SKM-1 treated with dmso at 0.1 percent for 144 hours (cell line): Measurements from ENCODE around the gene ZDHHC11B.
"Not testable (repeated sequence)": the region's sequence is repeated elsewhere in the genome, so short reads cannot be mapped to it uniquely, and the experiment has no call there.

Experiments used
- DNase-seq: peaks from one replicate; lab custom pipeline; 2025; ENCODE audit not compliant: unreplicated experiment; lab: John Stamatoyannopoulos, UW

ZDHHC11B gene

DNA sequence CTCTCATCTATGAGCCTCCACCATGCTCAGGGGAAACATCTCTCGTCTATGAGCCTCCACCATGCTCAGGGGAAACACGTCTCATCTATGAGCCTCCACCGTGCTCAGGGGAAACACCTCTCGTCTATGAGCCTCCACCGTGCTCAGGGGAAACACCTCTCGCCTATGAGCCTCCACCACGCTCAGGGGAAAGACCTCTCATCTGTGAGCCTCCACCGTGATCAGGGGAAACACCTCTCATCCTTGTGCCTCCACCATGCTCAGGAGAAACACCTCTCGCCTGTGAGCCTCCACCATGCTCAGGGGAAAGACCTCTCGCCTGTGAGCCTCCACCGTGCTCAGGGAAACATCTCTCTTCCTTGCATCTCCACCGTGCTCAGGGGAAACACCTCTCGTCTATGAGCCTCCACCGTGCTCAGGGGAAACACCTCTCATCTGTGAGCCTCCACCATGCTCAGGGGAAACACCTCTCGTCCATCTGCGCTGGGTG, 30.3 kb downstream of the ZDHHC11B start:
- not testable (repeated sequence) for DNase-seq

DNA sequence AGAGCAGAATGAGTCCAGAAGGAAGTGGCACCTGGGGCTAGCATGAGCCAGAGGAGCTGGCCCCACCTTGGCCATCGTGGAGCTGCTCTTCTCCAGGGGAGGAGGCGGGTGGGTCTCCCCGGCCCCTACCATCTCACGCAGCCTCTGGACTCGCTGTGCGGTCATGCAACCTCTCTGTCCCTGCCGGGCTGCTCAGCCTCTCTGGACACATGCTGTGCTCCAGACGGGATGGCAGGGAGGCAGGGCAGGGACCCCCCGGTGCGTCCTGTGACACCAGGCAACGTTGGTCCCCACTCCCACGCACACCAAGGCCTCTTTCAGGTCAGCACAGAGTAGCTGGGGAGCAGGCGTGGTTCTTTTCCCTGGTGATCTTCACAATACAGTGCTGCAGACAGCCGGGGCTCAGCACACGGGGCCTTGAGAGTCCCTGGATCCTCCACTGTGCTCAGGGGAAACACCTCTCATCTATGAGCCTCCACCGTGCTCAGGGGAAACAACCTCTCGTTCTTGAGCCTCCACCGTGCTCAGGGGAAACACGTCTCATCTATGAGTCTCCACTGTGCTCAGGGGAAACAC, 30.9 kb downstream of the ZDHHC11B start:
- not testable (repeated sequence) for DNase-seq

DNA sequence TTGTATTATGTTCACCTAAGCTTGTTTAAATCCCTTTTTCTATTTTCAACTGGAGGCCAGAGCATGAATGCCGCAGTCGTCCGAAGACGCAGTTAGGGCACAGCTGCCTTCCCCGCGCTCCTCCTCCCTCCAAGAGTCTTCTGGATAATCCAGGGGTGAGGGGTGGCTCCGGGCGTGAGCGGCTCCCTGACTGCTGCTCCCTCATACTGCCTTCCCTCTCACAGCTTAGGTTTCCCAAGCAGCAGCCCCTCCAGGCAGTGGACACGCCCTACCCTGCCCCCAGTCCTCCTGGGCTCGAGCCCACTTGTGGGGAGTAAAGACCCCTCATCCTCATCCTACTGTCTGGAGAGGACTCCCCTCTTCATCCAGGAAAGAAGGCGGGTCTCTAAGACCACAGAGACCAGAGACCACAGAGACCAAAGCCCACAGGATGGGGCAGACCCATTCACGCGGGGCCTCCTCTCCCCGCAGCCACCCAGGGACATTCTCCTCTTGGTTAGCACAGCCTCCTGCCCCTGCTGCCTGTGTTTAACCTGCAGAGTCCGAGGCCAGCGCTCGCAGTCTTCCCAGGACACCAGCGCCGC, 31.9 kb downstream of the ZDHHC11B start:
- not testable (repeated sequence) for DNase-seq

DNA sequence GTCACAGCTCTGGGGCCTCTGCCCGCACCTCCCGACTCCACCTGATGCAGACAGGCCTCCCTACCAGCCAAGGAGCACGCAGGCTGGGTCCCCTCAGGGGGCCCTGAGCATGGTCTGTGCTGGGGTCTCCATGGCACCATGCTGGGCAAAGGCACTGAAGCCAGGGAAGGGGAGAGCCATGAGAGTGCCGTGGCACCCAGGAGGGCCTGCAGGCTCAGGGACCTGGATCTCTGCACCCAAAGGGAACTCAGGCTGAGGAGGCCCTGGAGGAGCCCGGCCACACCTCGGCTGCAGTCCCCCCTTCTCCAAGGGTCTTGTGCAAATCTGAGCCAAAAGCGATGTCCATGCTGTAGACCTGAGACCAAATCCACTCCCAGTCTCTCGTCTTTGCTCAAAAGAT, 32.5 kb downstream of the ZDHHC11B start:
- not testable (repeated sequence) for DNase-seq

DNA sequence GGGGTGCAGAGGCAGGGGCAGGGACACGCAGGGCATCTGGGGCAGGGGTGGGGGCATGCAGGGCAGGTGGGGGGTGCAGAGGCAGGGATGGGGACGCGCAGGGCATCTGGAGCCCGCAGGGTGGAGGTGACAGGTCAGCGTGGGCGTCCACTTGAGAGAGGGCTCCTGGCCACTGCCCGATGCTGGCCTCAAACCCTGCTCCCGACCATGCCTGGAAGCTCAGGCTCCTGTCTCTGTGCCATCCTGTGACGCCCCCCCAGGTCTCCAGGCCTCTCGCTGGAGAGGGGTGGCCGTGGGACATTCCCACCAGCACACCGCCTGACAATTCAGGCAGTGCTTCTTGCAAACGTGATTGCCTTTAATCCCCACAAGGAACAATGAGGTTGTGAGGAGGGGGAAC, 33.0 kb downstream of the ZDHHC11B start:
- no peak for DNase-seq

DNA sequence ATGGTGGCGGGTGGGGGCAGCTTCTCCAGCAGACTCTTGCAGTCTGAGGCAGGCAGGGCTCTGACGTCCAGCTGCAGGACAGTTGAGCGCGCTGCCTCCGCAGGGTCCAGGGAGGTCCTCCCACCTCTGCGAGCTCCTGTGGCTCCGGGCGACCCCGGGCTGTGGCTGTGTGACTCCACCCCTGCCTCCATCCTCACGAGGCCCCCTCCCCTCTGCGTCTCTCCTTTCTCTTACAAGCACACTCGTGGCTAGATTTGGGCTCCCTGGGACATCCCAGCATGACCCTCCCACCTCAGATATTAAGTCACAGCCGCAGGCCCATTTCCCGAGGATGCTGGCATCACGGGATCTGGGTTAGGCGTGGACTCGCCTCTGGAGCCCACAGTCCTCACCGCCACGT, 34.3 kb downstream of the ZDHHC11B start:
- not testable (repeated sequence) for DNase-seq

DNA sequence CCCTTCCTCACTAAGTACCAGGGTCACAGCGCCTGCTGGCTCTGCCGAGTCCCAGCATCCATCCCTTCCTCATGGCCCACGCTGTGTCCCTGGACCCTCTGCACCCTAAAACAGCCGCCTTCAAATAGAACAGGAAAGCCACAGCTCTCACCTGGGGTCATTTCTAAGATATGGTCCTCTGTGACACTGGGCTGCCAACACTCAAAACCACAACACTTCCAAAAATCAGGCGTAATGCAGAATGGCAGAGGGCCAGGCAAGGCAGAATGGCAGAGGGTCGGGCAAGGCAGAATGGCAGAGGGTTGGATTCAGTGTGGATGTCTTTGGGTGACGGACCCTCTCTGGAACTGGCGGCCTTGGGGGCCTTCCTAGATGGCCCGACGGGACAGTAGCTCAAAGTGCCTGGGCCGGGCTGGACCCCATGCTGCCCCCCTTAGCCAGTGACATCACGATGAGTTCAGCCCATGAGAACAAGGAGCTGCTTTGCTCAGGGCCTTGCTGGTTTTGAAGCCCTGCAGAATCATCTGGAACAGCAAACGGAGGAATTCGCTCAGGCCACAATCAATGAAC, 35.3 kb downstream of the ZDHHC11B start:
- DNase-seq = no peak

DNA sequence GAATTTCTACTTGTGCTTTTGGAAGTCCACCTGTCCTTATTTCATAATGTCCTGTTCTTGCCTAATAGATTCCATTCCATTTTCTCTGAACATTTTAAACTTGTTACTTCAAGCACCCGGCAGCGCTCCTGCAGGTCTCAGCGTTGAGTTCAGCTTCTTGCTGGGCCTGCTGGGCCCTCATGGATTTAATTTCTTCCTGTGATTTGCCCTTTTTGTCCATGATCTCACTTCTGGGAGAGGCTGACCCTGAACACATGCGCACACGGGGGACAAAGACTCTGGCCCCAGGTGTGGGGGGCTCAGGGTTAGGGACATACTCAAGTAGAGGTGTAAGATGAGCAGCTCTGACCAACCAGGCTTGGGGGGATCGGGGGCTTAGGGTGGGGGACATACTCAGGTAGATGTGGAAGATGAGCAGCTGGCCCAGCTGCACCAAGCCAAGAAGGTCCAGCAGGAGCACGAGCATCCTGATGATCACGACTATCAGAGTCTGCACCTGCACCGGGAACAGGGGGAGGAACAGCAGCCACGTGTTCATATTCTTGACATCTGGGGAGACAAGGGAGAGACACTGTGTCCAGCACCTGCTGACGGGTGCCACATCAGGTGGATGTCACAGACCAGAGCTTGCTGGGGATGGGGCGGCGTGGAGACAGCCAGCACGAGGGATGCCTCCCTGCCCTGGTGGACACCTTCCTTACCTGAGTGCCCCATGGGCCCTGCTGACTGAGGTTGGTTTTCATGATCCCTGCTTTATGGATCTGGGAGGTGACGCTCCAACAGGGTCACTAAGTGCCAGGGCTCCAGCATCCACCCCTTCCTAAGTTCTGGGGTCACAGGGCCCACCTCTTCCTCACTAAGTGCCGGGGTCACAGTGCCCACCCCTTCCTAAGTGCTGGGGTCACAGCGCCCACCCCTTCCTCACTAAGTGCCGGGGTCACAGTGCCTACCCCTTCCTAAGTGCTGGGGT, 36.2 kb downstream of the ZDHHC11B start:
- DNase-seq = not testable (repeated sequence)

DNA sequence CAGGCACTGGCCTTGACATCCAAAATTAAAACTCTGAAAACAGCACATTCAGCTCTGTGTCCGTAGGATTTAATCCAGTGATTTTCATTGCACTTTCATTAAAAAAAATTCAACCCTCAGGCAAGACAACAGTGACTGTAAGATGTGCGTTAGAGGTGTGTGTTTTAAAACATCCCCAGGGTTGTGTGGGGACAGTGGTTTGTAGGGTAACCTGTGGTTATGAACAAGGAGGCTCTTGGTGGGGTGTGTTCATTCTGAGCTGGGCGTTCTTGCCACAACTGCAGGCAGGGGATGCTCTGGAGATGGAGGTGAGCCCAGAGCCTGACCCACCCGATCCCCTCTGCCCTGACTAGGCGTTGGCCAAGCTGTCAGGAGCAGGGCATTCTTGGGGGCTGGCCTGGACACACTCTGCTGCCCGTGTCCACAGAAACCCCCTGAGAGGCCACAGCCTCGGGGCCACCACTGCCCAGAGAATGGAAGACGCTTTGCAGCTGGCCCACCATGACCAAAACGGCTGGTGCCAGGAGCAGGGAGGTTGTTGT, 37.2 kb downstream of the ZDHHC11B start:
- DNase-seq = not testable (repeated sequence)

DNA sequence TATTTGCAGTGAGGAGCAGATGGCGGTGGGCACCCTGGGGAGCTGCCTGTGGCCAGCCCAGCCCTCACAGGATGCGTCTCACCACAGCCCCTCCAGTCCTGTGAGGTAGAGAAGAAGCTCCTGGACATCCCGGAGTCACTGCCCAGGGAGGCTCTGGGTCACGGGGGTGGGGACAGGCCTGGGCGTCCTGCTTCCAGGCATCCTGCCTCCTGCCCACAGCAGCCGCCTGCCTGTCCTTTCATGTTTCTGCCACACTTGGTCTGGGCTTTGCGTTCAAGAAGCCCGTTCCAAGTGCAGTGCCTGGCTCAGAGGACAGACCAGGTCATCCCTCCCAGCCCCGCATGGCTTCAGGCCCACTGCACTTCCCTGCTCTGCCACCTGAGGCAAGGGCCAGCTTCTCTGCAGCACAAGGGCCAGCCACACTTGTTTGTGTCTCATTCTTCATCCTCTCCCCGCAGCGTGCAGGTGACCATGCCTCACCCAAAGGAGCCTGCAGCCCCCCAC, 38.2 kb downstream of the ZDHHC11B start:
- DNase-seq = no peak

DNA sequence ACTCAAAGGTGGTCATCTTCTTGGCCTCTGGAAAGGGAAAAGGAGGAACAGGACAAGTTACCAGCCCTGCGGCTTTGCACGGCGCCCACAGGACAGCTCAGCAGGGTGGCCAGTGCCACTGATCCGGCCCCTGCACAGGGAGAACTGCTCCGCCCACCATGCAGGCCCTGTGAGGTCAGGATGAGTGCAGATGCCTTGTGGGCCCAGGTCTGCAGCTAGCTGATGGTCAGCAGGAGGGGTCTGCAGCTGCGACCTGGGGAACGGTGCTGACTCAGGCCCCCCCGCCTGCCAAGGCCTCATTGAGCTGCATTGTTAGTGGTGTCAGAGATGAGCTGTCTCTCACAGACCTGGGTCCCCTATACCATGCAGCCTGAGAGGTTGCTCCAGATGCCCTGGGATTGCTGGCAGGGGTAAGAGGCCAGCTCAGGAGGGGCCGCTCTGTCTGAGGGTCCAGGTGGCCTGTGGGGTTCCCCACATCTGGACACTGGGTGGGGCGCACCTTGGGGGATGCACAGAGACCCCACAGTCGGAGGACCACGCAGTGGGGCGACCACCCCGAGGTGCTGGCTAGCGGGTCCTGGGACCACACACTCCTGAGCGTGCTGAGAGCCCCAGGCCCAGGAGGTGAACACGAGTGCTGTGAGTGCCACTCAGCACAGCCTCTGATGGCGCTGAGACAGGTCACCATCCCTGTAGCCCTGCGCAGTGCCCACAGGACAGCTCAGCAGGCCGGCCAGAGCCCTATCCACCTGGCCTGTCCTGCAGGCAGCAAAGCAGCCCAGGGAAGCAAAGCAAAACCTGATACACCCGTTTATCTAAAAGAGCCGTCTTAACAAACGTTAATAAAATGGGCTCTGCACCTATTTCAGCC, 39.0 kb downstream of the ZDHHC11B start:
- not testable (repeated sequence) for DNase-seq

DNA sequence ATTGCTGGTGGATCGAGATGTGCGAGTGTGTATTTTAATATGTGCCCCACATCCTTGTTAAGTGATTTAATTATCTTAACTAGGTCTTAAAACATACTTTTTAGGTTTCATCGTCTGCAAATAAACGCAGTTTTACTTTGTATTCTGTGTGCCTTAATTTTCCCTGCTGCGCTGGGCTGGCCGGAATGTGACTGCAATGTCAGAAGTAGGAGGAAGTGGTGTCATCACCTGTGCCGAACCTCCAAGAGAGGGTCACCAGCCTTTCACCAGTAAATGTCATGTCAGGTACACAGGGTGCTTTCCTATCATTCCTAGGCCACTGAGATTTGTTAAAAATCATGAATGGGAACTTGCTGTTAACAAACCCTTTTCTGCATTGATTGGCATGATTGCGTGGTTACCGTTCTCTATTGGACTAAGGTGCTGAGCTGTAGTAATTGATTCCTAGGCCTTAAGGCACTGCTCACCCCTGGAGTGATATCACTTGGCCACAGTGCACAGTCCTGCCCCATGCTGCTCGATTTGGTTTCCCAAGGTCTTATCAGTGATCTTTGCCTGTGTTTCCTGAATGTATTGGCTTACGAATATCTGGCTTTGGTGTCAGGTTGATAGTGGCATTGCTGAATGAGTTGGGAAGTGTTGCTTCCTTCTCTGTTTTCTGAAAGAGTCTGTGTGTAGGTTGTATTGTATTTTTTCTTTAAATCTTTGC, 40.7 kb downstream of the ZDHHC11B start:
- DNase-seq = not testable (repeated sequence)

DNA sequence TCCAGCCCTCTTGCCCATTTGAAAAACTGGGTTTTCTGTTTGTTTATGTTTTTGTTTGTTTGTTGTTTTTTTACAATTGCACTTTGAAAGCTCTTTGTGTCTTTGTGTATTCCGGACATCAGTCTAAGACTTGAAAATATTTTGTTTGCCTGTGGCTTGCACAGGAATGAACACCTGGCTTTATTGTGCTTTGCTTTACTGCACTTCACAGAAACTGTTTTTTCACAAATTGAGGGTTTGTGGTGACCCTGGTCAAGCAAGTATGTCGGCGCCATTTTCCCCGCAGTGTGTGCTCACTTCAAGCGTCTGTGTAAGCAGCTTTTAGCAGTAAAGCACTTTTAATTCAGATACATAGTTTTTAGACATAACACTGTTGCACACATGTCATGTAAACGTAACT, 42.3 kb downstream of the ZDHHC11B start:
- not testable (repeated sequence) for DNase-seq

DNA sequence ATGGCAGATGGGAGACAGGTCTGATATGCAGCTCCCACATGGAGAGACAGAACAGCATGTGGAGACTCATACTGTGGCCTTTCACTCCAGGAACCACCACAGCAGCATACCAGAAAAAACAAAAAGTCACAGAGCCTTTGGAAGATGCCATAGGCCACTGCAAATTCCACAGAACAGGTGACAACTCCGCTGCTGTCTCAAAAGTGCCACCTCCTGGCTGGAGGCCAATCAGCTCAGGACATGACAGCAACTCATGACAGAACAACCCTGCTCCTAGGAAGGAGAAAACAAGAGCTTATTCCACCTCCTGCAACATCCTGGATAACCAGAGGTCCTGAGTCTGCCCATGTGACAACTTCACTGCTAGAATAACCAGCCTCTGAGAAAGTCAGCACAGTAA, 50.4 kb downstream of the ZDHHC11B start:
- DNase-seq = not testable (repeated sequence)

DNA sequence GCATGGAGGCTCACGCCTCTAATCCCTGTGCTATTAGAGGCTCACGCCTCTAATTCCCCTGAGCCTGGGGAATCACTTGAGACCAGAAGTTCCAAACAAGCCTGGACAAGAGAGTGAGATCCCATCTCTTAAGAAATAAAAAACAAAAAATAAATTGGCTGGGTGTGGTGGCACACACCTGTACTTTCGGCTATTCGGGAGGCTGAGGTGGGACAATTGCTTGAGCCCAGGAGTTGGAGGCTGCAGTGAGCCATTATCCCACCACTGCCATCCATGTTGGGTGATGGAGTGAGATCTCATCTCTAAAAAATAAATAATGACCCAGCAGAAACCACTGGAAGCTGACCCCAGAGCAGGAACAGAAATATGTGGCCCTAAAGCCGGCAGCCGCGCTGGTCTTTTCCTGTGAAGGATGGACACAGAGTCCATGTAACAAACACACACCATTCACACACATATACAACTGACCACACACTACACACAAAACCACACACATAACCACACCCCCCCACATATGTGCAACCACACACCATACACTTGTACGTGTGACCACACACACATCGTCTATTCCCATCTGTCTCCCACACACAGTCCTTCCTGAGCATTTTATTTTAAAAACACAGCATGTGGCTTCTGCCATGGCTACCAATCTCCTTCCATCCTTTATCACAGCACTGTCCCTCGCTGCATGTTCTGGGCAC, 51.6 kb downstream of the ZDHHC11B start:
- not testable (repeated sequence) for DNase-seq

DNA sequence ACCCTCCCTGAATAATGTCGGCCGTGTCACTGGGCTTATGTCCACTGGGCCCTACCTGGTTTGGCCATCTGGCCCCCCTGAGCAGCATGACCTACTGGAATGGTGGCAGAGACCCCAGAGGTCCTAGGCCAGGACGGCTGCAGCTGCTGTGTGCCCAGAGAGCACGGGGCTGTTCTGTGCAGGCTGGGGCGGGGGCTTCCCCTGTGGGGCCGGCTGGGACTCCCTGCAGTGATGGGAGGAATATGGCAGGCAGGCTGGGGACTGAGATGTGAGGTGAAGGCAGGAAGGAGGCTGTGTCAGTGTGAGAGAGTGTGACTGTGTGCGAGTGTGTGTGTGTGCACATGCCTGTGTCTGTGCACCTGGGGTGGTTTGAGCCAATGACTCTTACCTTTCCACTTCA, 55.3 kb downstream of the ZDHHC11B start:
- DNase-seq = not testable (repeated sequence)

DNA sequence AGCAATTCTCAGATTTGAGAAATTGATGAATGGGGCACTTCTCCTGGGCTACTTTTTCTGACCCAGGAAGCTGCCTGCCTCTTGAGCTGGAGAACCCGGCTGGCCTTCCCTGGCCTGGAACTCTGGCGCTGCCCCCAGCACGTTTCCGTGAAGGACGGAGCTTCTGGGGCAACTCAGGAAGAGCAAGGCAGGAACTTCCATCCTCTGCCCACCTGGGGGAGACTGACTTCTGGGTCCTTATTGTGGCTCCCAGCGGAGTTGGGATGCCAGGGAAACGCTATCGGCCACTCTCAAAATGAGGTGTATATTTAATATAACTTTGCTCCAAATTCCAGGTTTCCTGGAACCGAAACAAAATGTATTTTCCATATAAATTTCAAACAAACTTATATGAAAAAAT, 57.4 kb downstream of the ZDHHC11B start:
- not testable (repeated sequence) for DNase-seq

DNA sequence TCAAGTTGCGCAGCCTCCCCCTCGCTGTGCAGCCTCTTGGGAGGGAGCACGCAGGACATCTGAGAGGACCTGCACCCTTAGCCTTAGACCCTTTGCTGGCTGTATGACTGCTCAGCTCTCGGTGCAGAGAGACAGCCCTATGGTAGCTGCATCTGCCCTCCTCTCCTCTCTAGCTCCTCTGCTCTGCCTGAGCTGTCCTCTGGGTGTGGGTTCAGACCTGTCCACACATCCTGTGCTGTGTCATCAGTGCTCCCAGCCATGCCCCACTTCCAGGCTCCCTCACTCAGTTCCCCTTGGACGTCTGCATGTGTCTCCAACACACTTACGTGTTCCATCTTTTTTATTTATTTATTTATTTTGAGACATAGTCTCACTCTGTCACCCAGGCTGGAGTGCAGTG, 60.7 kb downstream of the ZDHHC11B start:
- DNase-seq = not testable (repeated sequence)

DNA sequence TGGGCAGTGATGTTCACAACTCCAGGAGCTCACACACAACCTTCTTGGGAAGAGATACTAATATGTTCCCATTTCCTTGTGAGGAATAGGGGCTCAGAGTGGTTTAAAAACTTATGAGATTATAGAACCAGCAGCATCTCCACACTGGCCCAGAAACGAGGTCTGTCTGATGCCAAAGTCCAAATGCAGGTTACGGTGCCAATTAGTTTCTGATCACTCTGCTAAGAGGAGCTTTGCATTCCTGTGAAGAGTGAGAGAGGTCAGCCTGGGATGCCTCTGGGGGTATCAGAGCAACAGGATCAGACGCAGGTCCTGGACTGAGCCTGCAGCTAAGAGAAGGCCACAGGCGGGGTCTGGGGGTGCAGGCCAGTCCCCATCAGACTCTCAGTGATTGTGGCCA, 61.2 kb downstream of the ZDHHC11B start:
- DNase-seq = not testable (repeated sequence)
